Endometrial microvascular endothelial cells (primary cell): ENCODE results near the gene PHF21A. TPM values are rescaled to one million over a fixed set of nuclear protein-coding genes. Genes with fewer than 3 reads are reported as not detected.
"Not testable (repeated sequence)": the region's sequence is repeated elsewhere in the genome, so short reads cannot be mapped to it uniquely, and the experiment has no call there.

ENCODE experiments used
- in situ Hi-C: cut with HindIII; loops from 2 replicates; pipeline ENCODE4 v1.10.0; 2017; ENCODE audit warnings: low sequenced_read_pairs, low pct_unique_long_range_greater_than_20kb; ENCODE audit errors: inconsistent ontology term
- total RNA-seq: library from RNA; depleted of rRNA; stranded (reverse); fragments of >200 nt; gene quantifications from one replicate; pipeline ENCODE4 v1.2.3, GENCODE V29; 2015; ENCODE audit errors: inconsistent ontology term

Gene PHF21A
- total RNA-seq, 1 donor from 2014 or later: 13.5 TPM

DNA sequence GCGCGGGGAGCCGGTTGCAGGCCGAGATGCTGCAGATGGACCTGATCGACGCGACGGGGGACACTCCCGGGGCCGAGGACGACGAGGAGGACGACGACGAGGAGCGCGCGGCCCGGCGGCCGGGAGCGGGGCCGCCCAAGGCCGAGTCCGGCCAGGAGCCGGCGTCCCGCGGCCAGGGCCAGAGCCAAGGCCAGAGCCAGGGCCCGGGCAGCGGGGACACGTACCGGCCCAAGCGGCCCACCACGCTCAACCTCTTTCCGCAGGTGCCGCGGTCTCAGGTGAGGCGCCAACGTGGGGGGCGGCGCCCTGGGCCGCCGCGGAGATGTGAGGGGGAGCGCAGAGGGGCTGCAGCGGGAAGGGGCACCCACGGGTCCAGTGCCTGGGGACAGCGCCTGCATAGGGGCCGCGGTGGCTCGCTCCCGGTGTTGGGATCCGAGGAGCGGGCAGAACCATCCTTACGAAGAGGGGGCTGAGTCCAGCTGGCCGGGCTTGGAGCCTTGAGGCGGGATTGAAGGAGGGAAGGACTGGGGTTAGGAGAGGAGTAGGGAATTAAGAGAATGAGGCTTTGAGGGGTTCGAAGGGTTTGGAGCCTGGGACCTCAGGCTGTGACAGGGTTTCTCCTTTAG is 221.0 kb downstream of the PHF21A start:
- in situ Hi-C loops: not testable (repeated sequence)

DNA sequence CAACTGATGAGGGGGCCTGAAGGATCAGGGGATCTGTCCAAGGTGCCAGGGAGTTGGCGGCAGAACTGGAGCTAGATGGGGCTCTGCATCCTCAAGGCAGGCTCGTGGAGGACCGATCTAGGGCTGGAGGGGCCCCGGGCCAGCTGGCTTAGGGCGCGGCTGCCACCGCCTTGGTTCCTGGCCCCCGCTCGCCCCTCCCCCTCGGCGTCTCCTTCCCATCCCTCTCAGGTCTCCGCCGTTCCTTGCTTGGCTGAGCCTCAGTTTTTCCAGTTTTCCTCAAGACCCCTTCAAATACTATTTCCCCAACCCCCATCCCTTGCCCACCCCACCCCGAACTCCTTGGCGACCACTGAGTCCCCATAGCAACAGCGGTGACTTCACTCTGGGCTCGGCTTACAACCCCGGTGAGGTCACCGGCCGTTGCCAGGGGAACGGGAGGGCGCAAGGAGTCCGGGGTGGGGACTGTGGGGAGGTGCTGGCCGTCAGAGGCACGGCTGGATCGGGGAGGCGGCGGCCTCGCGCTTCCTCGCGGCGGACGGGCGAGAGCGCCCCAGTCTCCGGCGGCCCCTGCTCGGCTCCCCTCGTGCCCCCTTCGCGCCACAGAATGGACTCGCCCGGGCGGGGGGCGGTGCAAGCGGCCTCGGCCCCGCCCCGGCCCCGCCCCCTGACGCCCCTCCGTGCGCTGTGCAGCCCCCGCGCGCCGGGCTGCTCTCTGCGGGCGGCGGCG is 221.6 kb downstream of the PHF21A start:
- in situ Hi-C loops: no loop called here

DNA sequence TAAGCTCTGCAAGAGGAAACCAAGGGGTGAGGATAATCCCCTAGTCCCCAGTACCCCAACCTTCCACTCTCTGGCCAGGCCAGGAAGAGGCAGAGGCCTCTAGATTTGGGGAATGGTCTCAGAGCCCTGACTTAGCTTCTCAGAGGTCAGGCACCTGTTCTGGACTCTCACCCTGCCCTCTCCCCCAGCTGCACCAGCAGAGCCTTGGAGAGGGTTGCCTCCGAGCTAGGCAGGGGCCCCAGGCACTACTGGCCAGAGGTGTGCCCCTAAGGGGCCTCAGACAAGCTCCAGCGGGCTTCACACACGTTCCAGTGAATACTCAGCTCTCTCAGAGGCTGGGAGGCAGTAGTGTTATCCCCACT is 222.2 kb downstream of the PHF21A start:
- in situ Hi-C loops: no loop called here

DNA sequence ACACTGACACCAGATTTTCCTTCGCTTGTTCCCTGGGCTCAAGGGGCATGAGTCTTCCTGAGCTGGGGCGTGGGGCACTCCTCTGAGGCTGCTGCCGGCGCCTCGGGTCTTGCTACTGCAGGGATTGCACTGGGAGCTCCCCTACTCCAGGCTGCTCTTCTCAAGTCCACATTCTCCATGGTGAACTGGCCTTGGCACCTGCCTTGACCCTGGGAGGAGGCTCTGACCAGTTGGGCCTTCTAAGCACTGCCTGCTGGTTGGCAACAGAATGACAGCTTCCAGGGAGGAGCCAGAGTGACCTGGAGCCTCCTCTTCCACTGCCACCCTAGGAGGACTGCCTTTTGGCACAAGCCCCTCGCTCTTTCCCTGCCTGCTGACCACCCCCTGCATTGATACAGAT is 223.7 kb downstream of the PHF21A start:
- in situ Hi-C loops: no loop called here

DNA sequence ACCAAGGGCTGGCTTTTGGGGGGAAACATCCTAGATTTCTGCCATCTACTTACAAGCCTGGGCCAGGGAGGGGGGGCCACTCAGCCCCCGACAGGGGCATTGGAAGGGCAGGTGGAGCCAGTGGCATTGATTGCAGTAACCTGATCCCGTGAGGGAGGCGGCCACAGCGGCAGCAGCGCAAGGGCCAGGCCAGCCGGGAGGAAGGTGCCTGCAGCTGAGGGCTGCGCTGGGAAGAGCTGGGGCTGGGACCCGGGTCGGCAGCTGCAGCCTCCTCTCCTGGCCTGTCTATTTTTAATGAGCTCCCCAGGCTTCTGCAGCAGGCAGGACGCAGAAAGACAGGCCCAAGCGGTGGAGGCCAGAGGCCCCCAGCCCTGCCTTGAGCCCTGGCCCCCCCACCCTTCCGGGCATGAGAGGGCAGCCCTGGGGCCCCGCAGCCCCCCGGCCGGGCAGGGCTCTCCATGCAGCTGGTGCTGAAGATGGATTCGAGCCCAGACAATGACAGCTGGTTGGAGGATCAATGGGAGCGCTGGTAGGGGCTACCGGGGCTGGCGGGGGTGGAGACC is 224.8 kb downstream of the PHF21A start:
- in situ Hi-C loops: no loop called here

DNA sequence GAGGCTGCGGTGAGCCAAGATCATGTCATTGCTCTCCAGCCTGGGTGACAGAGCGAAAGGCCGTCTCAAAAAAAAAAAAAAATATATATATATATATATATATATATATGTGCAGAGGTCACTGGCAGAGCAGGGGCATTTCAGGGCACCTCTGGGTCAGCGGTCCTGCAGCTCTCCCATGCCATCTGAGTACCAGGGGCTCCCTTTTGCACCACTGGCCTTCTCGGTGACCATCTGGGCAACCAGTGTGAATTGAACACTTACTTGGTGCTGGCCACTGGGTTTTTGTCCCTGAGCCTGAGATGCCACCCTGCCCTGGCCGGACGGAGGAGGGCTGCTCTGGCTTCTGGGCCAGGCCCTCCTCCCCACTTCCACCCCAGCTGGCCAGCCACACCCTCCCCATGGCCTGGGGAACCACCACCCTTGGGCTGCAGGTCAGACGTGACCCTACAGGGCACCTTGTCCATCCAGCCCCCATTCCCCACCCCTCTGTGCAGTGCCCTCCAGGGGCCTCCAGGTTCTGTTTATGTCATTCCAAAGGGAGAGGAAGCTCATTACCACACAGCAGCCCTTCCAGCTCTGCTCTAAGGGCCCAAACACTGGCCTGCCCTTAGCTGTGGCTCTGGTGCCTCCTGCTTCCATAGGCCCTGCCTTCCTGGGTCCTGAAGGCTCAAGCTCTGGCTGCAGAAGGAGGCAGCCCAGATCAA is 225.5 kb downstream of the PHF21A start:
- in situ Hi-C loops: no loop called here

DNA sequence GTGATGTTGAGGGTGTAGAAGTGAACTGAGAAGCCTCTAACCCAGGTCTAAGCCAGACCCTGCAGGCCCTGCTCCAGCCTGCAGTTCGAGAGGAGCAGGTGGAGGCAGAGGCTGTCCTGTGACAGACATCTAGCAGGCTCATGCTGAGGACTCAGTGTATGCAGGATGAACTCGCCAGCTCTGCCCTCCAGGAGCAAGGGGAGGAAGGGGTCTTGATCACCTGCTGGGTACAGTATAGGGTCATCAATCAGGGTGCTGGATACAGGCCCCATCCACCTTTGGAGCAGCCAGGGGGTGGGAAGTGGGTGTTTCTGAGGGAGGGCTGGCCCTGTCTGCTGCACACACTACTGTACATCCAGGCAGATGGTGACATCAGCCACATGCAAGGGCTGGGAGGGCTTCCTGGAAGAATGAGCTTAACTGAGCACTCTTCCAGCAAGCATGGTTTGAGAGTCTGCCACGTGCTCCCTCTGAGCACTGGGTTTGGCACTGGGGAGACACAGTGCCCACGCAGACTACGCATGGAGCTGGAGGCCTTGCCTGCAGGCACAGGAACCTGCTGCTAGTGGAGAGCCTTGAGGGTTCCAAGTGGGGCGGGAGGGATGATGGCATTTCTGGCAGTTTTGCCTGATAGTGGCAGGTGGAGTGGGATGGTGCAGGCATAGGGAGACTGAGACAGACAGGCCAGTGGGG is 226.6 kb downstream of the PHF21A start:
- in situ Hi-C loops: no loop called here

DNA sequence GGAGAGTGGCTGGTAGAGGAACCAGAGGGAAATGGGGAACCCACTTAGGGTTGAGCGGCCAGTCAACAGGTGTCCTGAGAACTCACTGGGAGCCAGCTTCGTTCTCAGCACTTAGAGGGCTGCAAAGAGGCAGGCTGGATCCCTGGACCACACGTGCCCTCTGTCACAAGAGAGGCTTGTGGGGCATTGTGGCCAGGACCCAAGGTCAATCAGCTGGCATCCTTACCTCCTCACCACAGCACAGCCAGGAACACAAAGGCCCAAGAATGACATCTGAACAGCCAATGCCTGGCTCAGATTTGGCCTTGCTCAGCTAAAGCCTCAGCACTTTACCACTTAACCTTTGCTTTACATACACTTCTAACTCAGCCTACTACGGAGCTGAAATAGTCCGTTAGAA is 228.4 kb downstream of the PHF21A start:
- in situ Hi-C loops: no loop called here

DNA sequence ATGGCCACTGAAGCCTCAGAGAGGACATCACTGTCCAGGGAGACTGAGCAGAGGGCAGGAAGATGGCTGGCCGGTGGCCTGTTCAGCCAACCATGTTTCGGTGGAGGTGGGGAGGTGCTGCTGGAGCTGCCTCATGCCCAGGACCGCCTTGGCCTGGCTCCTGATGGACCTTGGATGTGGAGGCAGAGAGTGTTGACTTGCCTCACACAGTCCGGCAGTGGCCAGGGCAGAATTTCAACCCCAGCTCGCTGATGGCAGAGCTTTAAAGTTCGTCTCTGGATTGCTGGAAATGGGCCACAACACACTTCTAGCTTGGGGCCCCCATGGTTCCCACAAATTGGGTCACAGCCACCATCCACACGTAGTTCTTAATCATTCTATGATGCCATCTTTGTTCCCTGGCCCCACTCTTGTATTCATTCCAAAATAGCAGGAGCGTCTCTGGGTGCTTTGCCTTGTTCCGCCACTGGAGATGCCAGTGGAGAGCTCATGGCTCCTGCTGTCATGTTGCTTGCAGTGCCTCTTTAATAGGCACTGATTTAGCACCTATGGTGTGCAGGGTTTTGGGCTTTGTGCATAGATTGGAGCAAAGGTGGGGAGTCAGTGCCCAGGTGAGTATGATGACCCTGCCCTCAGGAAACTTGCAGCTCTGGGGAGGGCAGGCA is 230.2 kb downstream of the PHF21A start:
- in situ Hi-C loops: no loop called here

DNA sequence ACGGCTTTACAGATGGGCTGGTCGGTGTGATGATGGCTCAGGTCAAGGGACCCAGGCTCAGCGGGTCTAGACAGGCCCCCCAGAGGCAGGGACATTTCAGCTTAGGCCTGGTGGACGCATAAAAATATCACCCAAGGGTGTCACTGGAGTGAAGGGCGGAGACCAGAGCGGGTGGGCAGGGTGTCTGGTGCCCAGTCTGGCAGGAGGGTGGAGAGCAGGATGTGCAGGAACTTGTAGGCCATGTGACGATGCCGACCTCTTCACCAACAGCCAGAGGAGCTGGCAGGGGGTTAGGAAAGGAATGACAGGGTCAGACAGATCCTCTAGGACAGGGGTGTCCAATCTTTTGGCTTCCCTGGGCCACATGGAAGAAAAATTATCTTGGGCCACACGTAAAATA is 231.3 kb downstream of the PHF21A start:
- in situ Hi-C loops: no loop called here

DNA sequence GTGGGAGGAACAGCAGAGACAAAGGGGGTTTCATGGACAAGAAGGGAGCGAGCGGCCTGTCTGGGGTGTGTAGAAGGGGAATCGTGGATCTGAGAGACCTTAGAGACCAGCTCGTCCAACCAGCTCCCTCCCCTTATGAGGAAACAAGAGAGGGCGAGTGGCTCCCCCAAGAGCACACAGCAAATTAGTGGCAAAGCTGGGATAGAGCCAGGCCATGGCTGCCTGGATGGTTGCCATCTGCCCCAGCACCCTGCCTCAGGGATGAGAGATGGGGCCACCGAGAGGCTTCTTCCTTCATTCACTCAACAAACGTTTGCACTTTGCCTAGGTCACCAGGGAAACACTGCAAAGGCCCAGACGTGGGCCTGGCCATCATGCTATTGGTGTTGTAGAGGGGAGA is 231.7 kb downstream of the PHF21A start:
- in situ Hi-C loops: no loop called here

DNA sequence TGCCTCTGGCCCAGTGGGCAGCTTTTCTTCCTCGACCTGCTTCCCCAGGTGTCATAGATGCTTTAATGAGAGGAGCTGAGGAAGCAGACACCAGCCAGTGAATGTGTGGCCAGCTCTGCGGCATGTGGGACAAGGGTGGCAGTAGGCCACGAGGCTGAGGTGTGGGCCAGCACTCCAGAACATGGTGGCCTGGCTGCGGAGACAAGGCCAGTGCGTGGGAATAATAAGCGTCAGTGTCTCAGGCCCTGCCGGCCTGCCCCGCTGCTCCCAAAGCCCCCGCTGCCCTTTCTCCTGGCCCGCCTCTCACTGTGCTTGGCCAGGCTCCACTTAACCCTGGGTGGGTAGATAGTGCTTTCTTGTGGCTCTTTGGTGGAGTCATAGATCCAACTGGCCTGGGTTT is 233.7 kb downstream of the PHF21A start:
- in situ Hi-C loops: no loop called here

DNA sequence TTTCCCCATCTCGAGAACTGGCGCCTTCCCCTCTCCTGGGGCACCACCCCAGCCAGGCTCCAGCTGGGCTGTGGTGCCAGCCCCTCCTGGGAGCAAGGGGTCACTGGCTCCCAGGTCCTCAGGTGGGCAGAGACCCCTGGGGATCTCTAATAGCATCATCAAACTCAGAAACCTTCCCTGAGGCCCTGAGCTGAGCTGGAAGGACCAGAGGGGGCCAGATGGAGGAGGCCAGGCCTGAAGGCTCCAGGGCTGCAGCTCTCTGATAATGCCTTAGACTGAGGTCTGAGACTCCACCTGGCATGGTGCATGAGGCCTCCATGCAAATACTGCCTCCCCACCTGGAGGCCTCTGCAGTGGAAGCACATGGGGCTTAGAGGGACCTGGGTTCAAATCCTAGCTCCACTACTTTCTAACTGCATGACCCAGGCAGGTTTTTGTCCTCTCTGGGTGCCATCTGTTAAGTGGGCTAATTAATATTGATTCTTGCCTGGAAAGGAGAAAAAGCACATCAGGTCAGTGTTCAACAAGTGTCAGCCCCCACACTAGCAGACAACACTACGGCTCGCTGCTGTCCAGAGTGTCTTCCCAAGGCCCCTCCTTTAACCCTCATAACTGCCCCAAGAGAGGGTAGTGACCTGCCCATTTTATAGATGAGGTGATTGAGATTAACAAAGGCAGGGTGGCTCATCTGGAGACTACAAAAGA is 234.3 kb downstream of the PHF21A start:
- in situ Hi-C loops: no loop called here

DNA sequence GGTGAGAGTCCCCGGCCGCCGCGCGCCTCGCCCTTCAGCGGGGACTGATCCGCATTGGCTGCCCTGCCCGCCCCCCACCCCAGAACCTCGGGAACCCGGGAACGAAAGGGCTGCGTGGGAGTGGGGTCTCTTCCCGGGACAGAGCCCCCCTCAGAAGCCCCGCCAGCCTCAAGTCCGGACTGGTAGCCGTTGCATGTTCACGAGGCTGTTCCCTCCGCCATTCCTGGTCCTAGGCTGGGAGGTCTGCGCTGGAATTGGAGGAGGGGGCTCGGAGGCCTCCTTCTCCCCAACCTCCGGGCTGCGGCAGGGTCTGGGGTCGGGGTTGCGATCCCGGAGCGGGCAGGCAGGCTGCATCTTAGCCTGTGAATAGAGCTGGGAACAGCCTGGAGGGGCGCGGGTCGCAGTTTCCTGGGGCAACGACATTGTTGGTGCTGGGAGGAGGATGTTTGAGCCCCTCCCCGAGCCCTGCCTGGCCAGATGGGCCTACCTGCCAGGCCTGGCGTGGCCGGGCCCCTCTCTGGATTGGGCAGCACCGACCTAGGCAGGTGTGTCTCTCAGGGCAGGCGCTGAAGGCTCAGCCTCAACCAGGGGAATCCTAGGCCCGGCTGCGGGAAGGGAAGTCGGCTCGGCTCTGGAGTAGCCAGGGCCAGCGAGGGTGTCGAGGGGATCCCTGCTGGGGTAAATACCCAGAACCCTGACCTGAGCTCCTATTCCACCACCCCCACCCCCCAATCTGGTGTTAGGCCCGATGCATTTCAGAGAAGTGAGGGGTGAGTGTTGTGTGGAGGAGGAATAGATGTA is 235.1 kb downstream of the PHF21A start:
- in situ Hi-C loops: no loop called here

DNA sequence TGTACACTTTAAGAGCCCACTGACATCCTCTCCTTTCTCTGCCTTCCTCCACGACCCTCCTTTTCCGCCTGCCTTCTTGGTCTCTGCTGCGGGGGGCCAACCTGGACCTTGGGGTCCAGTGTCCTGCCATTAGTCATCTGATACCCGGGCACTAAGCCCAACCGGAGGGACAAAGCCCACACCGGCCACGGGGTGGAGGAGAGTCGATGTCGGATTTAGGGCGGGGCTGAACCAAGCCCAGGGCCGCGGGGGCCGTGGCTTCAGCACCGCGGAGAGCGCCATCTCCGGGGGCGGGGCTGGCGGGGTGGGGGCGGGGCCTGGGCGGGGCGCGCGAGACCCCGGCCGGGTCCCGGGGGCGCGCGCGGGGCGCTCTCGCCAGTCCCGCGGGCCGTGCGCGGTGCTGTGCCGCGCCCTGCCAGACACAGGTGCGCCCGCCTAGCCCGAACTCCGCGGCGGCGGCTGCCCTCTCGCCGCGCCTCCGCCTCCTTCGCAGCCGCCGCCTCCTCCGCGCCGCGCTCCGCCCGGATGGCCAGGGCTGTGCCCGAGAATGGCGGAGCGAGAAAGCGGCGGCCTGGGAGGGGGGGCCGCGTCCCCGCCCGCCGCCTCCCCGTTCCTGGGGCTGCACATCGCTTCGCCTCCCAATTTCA is 235.9 kb downstream of the PHF21A start, which contains the start of gene MAPK8IP1:
MAPK8IP1 (plus strand) TSS at position 378 of the 647 bp plus-strand sequence; CDS start at position 548, 170 bp downstream.
- in situ Hi-C loops: no loop called here

DNA sequence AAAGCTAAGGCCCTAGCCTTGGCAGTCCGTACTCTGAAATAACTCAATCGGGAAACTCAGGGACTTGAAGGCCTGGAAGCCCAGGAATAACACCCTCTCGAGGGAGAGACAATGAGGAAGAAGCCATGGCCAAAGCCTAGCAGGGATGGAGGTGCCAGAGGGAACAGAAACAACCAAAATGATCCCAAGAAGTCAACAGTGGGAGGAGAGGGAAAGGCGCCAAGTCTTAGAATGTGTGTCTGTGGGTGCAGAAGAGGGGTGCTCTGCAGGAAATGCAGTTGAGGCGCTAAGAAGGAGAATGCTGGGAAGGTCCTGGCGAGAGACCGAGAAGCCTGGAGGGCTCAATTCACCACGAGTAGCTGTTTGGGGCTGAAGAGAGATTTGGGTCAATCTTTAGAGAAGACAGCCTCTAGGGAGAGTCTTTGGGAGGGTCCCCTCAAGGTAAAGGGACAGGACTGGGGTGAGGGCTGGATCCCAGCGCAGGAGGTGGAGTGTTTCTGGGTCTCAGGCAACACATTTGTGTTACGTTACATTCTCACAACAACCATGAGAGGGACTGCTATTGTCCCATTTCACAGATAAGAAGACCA is 236.6 kb downstream of the PHF21A start:
- in situ Hi-C loops: no loop called here
